Measurements from ENCODE around the gene PODXL2.
A peak's percentile ranks its signal among the peaks of the same experiment; 100 is the strongest.
"Not testable (repeated sequence)": the region's sequence is repeated elsewhere in the genome, so short reads cannot be mapped to it uniquely, and the experiment has no call there.

PODXL2 gene

GRCh38 chr3:127628788-127629466, at the start of gene PODXL2:
TSS of gene PODXL2 (plus strand) at chr3:127629185. CDS start at chr3:127629220, 35 bp downstream.
- peak; percentile 82 for DNase-seq (ENCODE audit: low spot score)

DNA sequence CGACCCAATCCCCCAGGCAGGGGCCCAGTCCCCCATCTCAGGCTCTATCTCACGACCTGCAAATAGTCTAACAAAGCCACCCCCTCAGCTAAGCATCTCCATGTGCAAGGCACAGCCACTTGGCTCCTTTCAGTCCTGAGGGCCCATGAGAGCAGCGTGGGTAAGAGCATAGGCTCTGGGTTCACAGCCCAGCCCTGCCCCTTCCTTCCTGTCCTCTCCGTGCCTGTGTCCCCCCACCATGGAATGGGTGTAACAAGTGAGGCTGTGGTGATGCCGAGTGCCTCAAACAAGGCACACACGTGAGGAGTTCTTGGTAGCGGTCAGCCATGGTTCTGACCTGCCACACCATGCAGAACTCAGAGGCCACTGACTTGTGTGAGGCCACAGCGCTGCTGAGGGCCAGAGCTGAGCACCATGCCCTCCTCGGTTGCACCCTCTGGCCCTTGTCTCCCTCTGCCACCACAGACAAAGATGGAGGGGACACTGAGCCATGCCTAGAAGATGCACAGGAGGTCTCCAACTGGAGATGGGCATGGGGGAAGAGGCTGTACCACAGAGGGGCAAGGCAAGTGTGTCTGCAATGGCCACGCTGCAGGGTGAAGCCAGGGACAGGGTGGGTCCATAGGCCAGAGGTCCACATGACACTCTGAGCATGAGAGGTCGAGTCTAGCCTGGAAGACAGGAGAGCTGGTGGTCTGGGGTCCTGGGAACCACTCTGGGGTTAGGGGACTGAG, 48.5 kb upstream of the PODXL2 start:
- DNase-seq (ENCODE audit: low spot score) = no peak

GRCh38 chr3:127584734-127585133, 44.3 kb upstream of the PODXL2 start:
- DNase-seq (ENCODE audit: low spot score) = no peak

GRCh38 chr3:127585163-127585812, 43.7 kb upstream of the PODXL2 start:
- peak; percentile 60 for DNase-seq (ENCODE audit: low spot score)

DNA sequence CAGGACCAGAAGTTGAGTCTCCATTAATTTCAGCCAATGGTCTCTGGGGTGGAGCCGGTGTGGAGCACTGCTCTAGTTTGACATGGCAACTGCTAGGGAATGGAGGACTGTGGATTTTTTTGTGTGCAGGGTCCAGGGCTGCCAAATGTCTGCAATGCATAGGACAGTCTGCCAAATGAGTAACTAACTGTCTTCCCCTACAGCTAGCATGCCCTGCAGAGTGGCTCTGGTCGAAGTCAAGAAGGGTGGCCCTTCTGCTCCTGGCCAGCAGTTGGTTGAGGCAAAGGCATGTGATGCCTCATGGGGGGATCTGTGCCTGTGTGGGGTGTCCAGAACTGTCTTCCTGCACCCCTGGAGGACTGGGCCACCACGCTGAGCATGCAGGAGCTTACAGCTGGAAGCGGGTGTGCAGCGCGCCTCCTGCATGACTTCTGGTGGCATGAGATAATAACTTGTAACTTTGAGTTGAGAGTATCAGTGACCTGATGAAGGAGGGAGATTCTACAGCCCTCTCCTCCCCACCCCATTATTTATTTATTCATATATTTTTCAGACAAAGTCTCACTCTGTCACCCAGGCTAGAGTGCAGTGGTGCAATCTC, 43.1 kb upstream of the PODXL2 start:
- DNase-seq (ENCODE audit: low spot score) = no peak

DNA sequence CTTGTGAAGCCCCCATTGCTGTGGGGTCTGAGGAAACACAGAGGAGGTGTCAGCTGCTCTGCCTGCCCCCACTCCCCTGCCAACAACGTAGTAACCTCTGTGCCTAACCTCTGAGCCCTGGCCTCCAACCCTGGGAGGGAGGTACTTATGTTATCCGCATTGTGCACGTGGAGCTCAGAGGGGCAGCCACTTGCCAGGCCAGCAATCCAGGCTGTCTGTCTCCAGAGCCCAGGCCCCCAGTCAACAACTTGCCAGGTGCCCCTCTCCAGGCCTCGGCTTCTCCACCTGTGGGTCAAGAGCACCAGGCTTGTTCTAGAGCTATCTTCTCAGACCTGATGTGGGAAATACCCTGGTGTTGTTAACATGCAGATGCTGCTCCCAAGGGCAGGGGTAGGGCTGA, 41.1 kb upstream of the PODXL2 start:
- DNase-seq (ENCODE audit: low spot score) = no peak

DNA sequence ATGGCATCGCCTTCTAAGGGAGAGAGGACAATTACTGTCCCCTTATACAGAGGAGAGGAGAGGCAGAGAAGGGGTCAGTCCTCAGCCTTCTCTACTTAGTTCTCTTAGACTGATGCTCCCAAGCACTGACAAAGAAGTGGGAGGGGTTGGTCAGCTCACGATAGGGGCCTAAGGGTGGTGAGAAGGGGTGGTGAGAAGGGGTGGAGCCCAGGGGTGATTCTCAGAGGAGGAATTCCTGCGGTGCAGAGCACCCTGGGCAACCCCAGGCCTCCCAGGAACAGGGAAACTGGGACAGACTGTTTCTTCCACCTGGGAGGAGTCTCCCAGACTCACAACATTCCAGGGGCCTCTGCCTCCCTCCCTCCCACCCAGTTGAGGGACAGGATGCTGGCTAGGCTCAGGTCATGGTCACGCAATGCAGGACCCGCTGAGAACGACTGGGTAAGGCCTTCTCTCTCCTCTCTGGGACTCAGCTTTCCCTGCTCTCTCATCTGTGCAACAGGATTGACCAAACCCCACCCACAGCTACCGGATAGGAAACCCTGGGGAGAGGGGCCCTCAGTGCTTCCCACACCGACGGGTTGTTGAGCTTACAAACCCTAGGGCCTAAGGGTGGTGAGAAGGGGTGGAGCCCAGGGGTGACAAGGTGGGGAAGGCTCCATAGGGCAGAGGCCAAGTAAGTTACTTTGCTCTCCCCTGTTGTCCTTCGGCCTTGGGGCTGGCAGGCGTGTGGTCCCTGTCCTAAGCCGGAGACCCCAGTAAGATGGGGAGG, 40.0 kb upstream of the PODXL2 start:
- peak; percentile 78 for DNase-seq (ENCODE audit: low spot score)

- DNase-seq (ENCODE audit: low spot score) = peak; percentile 55
These were observed 39.2 kb upstream of the PODXL2 start for GRCh38 chr3:127589600-127590281.

- no peak for DNase-seq (ENCODE audit: low spot score)
These were observed 38.7 kb upstream of the PODXL2 start for GRCh38 chr3:127590282-127590592.

GRCh38 chr3:127590593-127591465, 38.2 kb upstream of the PODXL2 start, which contains the start of gene TPRA1:
TSS of gene TPRA1 (minus strand) at chr3:127590733. CDS start at chr3:127580146, 10,587 bp downstream.
- peak; percentile 98 for DNase-seq (ENCODE audit: low spot score)

GRCh38 chr3:127593178-127593577, 35.8 kb upstream of the PODXL2 start:
- DNase-seq (ENCODE audit: low spot score) = no peak

- DNase-seq (ENCODE audit: low spot score) = no peak
These were observed 33.7 kb upstream of the PODXL2 start for GRCh38 chr3:127595303-127595702.

- DNase-seq (ENCODE audit: low spot score) = no peak
These were observed 31.8 kb upstream of the PODXL2 start for GRCh38 chr3:127597020-127597771.

GRCh38 chr3:127598841-127599570, 30.0 kb upstream of the PODXL2 start:
- DNase-seq (ENCODE audit: low spot score) = no peak

DNA sequence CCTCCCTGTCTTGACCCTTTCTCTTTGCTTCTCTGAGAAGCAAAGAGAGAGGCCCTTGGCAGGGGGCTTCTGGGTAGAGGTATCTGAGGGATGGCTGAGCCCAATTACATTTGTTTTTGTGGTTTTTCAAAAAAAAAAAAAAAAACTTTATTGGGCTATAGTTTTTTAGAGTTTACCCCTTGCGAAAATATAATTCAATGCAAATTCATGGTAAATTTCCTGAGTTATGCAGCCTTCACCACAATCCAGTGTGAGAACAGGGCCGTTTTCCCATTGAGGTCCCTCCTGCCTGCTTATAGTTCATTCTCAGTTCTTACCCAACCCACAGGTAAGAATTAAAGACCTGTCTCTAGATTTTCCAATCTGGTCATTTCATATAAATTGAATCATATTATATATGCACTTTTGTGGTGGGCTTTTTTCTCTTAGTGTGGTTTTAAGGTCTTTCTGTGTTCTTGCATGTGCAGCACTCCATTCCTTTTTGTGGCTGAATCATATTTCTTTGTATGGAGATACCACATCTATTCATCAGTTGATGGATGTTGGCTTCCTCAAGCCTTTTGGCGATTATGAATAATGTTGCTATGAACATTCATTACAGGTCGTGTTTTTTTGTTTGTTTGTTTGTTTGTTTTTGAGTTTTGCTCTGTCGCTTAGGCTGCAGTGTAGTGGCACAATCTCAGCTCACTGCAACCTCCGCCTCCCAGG, 28.1 kb upstream of the PODXL2 start:
- no peak for DNase-seq (ENCODE audit: low spot score)

DNA sequence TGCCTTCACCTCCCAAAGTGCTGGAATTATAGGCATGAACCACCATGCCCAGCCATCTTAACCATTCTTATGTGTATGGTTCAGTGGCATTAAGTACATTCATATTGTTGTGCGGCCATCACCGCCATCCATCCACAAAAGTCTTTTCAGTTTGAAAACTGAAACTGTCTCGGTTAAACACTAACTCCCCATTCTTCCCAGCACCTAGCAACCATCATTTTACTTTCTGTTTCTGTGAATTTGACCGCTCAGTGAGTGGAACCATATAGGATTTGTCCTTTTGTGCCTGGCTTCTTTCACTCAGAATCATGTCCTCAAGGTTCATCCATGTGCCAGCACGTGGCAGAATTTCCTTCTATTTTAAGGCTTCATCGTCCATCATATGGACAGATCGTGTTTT, 24.9 kb upstream of the PODXL2 start:
- DNase-seq (ENCODE audit: low spot score) = no peak

GRCh38 chr3:127604546-127605165, 24.3 kb upstream of the PODXL2 start:
- DNase-seq (ENCODE audit: low spot score) = no peak

- not testable (repeated sequence) for DNase-seq (ENCODE audit: low spot score)
These were observed 23.4 kb upstream of the PODXL2 start for GRCh38 chr3:127605547-127605946.
